Liver (tissue), 9 donors: Measurements from ENCODE around the gene BAIAP2L1. TPM values are rescaled to one million over a fixed set of nuclear protein-coding genes. Genes with fewer than 3 reads are reported as not detected.

Experiments
- DNase-seq: peaks from one replicate; pipeline ENCODE4 v3.0.0-alpha.2; 2017; ENCODE audit warnings: low spot score
- H3K27ac ChIP-seq, 2 donors: one replicate each; pipeline ENCODE4 v1.7.0; 2013; ENCODE audit warnings: inconsistent platforms in 2 of 2, low read length in 2 of 2, control low read depth in 1 of 2, low read depth in 1 of 2, mild to moderate bottlenecking in 1 of 2
- H3K27me3 ChIP-seq, 4 donors: one replicate each; pipeline versions ENCODE4 v1.6.1 to v1.7.0; 2013; ENCODE audit warnings: low read length in 3 of 4, inconsistent platforms in 1 of 4, mild to moderate bottlenecking in 1 of 4, moderate library complexity in 1 of 4; ENCODE audit not compliant: control insufficient read depth in 4 of 4, insufficient read depth in 4 of 4
- H3K36me3 ChIP-seq, 4 donors: one replicate each; pipeline versions ENCODE4 v1.6.1 to v1.7.0; 2013; ENCODE audit warnings: low read length in 3 of 4, mild to moderate bottlenecking in 3 of 4, low read depth in 1 of 4, moderate library complexity in 1 of 4; ENCODE audit not compliant: control insufficient read depth in 4 of 4, insufficient read depth in 3 of 4
- H3K4me1 ChIP-seq, 4 donors: one replicate each; pipeline versions ENCODE4 v1.6.1 to v1.7.0; 2013; ENCODE audit warnings: low read length in 3 of 4, mild to moderate bottlenecking in 3 of 4, moderate library complexity in 1 of 4; ENCODE audit not compliant: control insufficient read depth in 4 of 4, insufficient read depth in 4 of 4
- H3K4me3 ChIP-seq, 3 donors: one replicate each; pipeline versions ENCODE4 v1.6.1 to v1.7.0; 2013; ENCODE audit warnings: low read length in 3 of 3, control low read depth in 1 of 3, low read depth in 1 of 3, mild to moderate bottlenecking in 1 of 3
- H3K9ac ChIP-seq, 2 donors: one replicate each; pipeline ENCODE4 v1.7.0; 2013; ENCODE audit warnings: low read length in 2 of 2, mild to moderate bottlenecking in 2 of 2, moderate library complexity in 2 of 2, control low read depth in 1 of 2, low read depth in 1 of 2
- H3K9me3 ChIP-seq, 4 donors: one replicate each; pipeline versions ENCODE4 v1.6.1 to v1.7.0; 2013; ENCODE audit warnings: low read length in 3 of 4; ENCODE audit not compliant: control insufficient read depth in 4 of 4
- EGR1 ChIP-seq, 2 donors: IDR thresholded peaks; 2 replicates each; pipeline ENCODE4 v1.6.1; 2016 to 2018; ENCODE audit warnings: antibody characterized with exemption in 2 of 2, low read depth in 2 of 2
- FOXA1 ChIP-seq: IDR thresholded peaks from 2 replicates; pipeline ENCODE4 v1.6.1; 2016; ENCODE audit warnings: antibody characterized with exemption
- FOXA2 ChIP-seq: IDR thresholded peaks from 2 replicates; pipeline ENCODE4 v1.6.1; 2016; ENCODE audit warnings: antibody characterized with exemption
- GABPA ChIP-seq, 2 donors: IDR thresholded peaks in 1 of 2; conservative IDR thresholded peaks in 1 of 2; 2 replicates each; pipeline ENCODE4 v1.6.1; 2016; ENCODE audit warnings: antibody characterized with exemption in 2 of 2, mild to moderate bottlenecking in 1 of 2, moderate library complexity in 1 of 2
- HNF4A ChIP-seq, 2 donors: conservative IDR thresholded peaks; 2 replicates each; pipeline ENCODE4 v1.6.1; 2016; ENCODE audit warnings: antibody characterized with exemption in 2 of 2, mild to moderate bottlenecking in 2 of 2
- HNF4G ChIP-seq: IDR thresholded peaks from 2 replicates; pipeline ENCODE4 v1.6.1; 2016; ENCODE audit warnings: antibody characterized with exemption
- JUND ChIP-seq, 2 donors: IDR thresholded peaks; 2 replicates each; pipeline ENCODE4 v1.6.1; 2016; ENCODE audit warnings: antibody characterized with exemption in 2 of 2
- NR2F2 ChIP-seq: IDR thresholded peaks from 2 replicates; pipeline ENCODE4 v1.6.1; 2016; ENCODE audit warnings: antibody characterized with exemption
- RAD21 ChIP-seq, 2 donors: IDR thresholded peaks; 2 replicates each; pipeline ENCODE4 v1.6.1; 2016; ENCODE audit warnings: antibody characterized with exemption in 2 of 2, mild to moderate bottlenecking in 2 of 2
- SP1 ChIP-seq: IDR thresholded peaks from 2 replicates; pipeline ENCODE4 v1.6.1; 2018; ENCODE audit warnings: antibody characterized with exemption, mild to moderate bottlenecking
- TAF1 ChIP-seq: conservative IDR thresholded peaks from 2 replicates; pipeline ENCODE4 v1.6.1; 2016; ENCODE audit warnings: antibody characterized with exemption, mild to moderate bottlenecking
- YY1 ChIP-seq: IDR thresholded peaks from 2 replicates; pipeline ENCODE4 v1.6.1; 2016; ENCODE audit warnings: antibody characterized with exemption, mild to moderate bottlenecking
- WGBS: extraction: QIAGEN DNeasy Blood & Tissue Kit; methylation state at CpG from one replicate; pipeline ENCODE4 v1.1.7; 2013; 5-methylcytosine and 5-hydroxymethylcytosine counted together
- polyA plus RNA-seq, 2 donors: library from polyadenylated mRNA; stranded (reverse) in 1 of 2; unstranded in 1 of 2; fragments of 200-250 nt in 1 of 2; fragments of >200 nt in 1 of 2; fragmentation: Nextera tagmentation in 1 of 2; extraction: Ambion mirVana in 1 of 2; gene quantifications; one replicate each; pipeline versions ENCODE4 v1.2.1 to v1.2.3, GENCODE V29; 2013 to 2015
- total RNA-seq, 2 donors: library from RNA; depleted of rRNA; stranded (reverse); fragments of >200 nt; gene quantifications; one replicate each; pipeline ENCODE4 v1.2.3, GENCODE V29; 2014
- TF ChIP-seq, protein P1 (sequence below): fragments of 150-350 bp; IDR thresholded peaks from 2 replicates; pipeline ENCODE4 v1.5.1; 2017; ENCODE audit warnings: improper control_type of control experiment, low read depth, low read length; ENCODE audit not compliant: missing input control
- TF ChIP-seq, protein P2 (sequence below): IDR thresholded peaks from 2 replicates; pipeline ENCODE4 v1.6.1; 2016; ENCODE audit warnings: antibody characterized with exemption, mild to moderate bottlenecking
- TF ChIP-seq, protein P3 (sequence below): IDR thresholded peaks from 2 replicates; pipeline ENCODE4 v1.6.1; 2016; ENCODE audit warnings: antibody characterized with exemption
- TF ChIP-seq, protein P4 (sequence below): IDR thresholded peaks from 2 replicates; pipeline ENCODE4 v1.6.1; 2016; ENCODE audit warnings: antibody characterized with exemption
- TF ChIP-seq, protein P5 (sequence below): IDR thresholded peaks from 2 replicates; pipeline ENCODE4 v1.6.1; 2016; ENCODE audit warnings: antibody characterized with exemption
- donor health status: healthy.
- donor health status: healthy.
- donor health status: healthy.
- donor health status: healthy.
- donor health status: healthy.

BAIAP2L1 gene
- total and polyA plus RNA-seq, 4 donors: 5.4 to 8.9 (median 8.7) TPM

DNA sequence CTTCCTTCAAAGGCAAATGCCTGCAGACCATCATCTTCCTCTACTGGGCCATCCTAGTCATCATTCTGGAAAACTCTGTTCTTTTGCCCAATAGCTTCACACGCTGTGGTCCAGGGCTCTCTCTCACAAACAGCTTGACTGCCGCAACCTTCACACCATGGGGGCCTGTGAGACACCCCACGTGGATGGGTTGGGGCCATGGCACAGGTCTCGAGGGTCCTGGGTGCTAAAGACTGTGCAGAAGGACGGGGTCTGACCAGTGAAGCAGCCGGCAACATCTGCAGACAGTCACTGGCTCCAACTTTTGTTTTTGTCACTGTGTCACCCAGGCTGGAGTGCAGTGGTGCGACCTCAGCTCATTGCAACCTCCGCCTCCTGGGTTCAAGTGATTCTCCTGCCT lies 91.3 kb downstream of the BAIAP2L1 start (continued):
- TF ChIP-seq, protein P1, sequence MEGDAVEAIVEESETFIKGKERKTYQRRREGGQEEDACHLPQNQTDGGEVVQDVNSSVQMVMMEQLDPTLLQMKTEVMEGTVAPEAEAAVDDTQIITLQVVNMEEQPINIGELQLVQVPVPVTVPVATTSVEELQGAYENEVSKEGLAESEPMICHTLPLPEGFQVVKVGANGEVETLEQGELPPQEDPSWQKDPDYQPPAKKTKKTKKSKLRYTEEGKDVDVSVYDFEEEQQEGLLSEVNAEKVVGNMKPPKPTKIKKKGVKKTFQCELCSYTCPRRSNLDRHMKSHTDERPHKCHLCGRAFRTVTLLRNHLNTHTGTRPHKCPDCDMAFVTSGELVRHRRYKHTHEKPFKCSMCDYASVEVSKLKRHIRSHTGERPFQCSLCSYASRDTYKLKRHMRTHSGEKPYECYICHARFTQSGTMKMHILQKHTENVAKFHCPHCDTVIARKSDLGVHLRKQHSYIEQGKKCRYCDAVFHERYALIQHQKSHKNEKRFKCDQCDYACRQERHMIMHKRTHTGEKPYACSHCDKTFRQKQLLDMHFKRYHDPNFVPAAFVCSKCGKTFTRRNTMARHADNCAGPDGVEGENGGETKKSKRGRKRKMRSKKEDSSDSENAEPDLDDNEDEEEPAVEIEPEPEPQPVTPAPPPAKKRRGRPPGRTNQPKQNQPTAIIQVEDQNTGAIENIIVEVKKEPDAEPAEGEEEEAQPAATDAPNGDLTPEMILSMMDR: no peak
- TF ChIP-seq RAD21 (IDR thresholded peaks at IDR 0.05) (no peak), HNF4A (conservative IDR thresholded peaks at IDR 0.05) (no peak), TAF1 (no peak), SP1 (no peak), EGR1 (IDR thresholded peaks at IDR 0.05; ENCODE audit: low read depth in 2 of 2) (no peak)

DNA sequence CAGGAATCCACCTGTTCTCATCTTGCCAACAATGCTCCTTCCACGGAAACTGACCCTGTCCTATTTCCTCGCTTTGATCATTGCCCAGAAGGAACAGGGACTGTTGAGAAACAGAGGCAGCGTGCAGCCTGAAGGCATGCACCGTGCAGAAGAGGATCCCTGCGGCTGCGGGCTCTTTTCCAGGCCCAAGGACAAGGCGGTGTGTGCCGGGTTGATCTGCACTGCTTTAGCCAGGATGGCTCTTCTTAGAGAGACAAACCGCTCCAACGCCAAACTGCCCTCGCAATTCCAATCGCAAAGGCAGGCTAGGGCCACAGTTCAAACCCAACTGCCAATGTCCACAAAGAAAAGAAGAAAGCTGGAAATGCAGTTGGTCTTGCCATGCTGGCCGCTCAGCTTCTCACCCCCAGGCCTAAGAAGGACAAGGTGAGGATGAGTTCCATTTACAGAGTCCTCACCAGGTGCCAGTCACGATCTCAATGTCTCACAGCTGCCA lies 92.9 kb downstream of the BAIAP2L1 start:
- Histone ChIP-seq H3K27ac (no peak overlapping the region), H3K9ac (no peak overlapping the region), H3K36me3 (peaks cover 6 to 37% (median 25%) of the 10 kb centered on the region in 4 donors), H3K9me3 (no peaks in the 10 kb centered on the region), H3K4me3 (no peak overlapping the region), H3K4me1 (no peaks in the 10 kb centered on the region), H3K27me3 (no peaks in the 10 kb centered on the region)
- no peak for DNase-seq
- WGBS: 86% methylated on average over 14 of the region's 14 CpGs
- TF ChIP-seq, protein P1: no peak
- TF ChIP-seq FOXA1 (no peak), HNF4A (conservative IDR thresholded peaks at IDR 0.05) (no peak), HNF4G (no peak), YY1 (no peak), FOXA2 (no peak), GABPA (IDR thresholded peaks at IDR 0.05 in 1 of 2, conservative IDR thresholded peaks at IDR 0.05 in 1 of 2) (no peak), JUND (IDR thresholded peaks at IDR 0.05) (no peak), TAF1 (no peak), RAD21 (IDR thresholded peaks at IDR 0.05) (no peak), EGR1 (IDR thresholded peaks at IDR 0.05; ENCODE audit: low read depth in 2 of 2) (no peak), NR2F2 (no peak), SP1 (no peak)
- TF ChIP-seq, protein P2, sequence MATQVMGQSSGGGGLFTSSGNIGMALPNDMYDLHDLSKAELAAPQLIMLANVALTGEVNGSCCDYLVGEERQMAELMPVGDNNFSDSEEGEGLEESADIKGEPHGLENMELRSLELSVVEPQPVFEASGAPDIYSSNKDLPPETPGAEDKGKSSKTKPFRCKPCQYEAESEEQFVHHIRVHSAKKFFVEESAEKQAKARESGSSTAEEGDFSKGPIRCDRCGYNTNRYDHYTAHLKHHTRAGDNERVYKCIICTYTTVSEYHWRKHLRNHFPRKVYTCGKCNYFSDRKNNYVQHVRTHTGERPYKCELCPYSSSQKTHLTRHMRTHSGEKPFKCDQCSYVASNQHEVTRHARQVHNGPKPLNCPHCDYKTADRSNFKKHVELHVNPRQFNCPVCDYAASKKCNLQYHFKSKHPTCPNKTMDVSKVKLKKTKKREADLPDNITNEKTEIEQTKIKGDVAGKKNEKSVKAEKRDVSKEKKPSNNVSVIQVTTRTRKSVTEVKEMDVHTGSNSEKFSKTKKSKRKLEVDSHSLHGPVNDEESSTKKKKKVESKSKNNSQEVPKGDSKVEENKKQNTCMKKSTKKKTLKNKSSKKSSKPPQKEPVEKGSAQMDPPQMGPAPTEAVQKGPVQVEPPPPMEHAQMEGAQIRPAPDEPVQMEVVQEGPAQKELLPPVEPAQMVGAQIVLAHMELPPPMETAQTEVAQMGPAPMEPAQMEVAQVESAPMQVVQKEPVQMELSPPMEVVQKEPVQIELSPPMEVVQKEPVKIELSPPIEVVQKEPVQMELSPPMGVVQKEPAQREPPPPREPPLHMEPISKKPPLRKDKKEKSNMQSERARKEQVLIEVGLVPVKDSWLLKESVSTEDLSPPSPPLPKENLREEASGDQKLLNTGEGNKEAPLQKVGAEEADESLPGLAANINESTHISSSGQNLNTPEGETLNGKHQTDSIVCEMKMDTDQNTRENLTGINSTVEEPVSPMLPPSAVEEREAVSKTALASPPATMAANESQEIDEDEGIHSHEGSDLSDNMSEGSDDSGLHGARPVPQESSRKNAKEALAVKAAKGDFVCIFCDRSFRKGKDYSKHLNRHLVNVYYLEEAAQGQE: no peak
- TF ChIP-seq, protein P3, sequence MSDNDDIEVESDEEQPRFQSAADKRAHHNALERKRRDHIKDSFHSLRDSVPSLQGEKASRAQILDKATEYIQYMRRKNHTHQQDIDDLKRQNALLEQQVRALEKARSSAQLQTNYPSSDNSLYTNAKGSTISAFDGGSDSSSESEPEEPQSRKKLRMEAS: no peak
- TF ChIP-seq, protein P4, sequence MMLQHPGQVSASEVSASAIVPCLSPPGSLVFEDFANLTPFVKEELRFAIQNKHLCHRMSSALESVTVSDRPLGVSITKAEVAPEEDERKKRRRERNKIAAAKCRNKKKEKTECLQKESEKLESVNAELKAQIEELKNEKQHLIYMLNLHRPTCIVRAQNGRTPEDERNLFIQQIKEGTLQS: no peak
- TF ChIP-seq, protein P5, sequence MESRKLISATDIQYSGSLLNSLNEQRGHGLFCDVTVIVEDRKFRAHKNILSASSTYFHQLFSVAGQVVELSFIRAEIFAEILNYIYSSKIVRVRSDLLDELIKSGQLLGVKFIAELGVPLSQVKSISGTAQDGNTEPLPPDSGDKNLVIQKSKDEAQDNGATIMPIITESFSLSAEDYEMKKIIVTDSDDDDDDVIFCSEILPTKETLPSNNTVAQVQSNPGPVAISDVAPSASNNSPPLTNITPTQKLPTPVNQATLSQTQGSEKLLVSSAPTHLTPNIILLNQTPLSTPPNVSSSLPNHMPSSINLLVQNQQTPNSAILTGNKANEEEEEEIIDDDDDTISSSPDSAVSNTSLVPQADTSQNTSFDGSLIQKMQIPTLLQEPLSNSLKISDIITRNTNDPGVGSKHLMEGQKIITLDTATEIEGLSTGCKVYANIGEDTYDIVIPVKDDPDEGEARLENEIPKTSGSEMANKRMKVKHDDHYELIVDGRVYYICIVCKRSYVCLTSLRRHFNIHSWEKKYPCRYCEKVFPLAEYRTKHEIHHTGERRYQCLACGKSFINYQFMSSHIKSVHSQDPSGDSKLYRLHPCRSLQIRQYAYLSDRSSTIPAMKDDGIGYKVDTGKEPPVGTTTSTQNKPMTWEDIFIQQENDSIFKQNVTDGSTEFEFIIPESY: no peak
